ENCODE results near the gene C1RL. TPM values are rescaled to one million over a fixed set of nuclear protein-coding genes. Genes with fewer than 3 reads are reported as not detected.
A peak's percentile ranks its signal among the peaks of the same experiment; 100 is the strongest.

C1RL gene
- total and polyA plus RNA-seq, 2 of the 4 experiments (the other 2 are of a cell fraction): 9.1 to 12.3 TPM

- 0 out of 2 replicates have a peak overlapping the region, but pooled peaks have one; percentile 6 for H3K9ac ChIP-seq (ENCODE audit: low read depth, low read length)
- H2BK120ac ChIP-seq (ENCODE audit: low read depth, low read length): no peak overlapping the region
- no peak overlapping the region for H2BK20ac ChIP-seq (ENCODE audit: low read depth, low read length)
- H3K4me3 ChIP-seq (ENCODE audit: insufficient read depth, low read depth, low read length): no peak overlapping the region
- H2AFZ ChIP-seq (replicated peaks; ENCODE audit: low read length, poor library complexity): no peak overlapping the region
- in situ Hi-C loops (cut with MboI; ENCODE audit: low sequenced_read_pairs) (loop anchor here (5.0 to 10.0 kb wide), 2 partner anchors 50 to 167 kb away; partner anchors contain the start of genes C12orf57, C1S and RNU7-1), intact Hi-C loops (cut with micrococcal nuclease) (loop anchor here (5.0 kb wide), 1 partner anchor 240 kb away; the partner anchor contains the start of gene SPSB2), dilution Hi-C loops (cut with HindIII; ENCODE audit: low sequenced_read_pairs, unreplicated experiment) (no loop called here)
- no peak overlapping the region for H2BK15ac ChIP-seq (ENCODE audit: low read depth, low read length)
- peaks cover 24% of the 10 kb centered on the region for H3K36me3 ChIP-seq (ENCODE audit: control insufficient read depth, insufficient read depth, low read length)
- ChIA-PET POLR2A (ENCODE audit: unreplicated experiment) (no interaction called here), CTCF (interaction anchor here (1.8 to 2.0 kb wide), 3 partner anchors 52 to 187 kb away, joined by 4 to 8 read pairs (median 5); partner anchors contain the start of gene C1S)
- H3K4me1 ChIP-seq (ENCODE audit: control insufficient read depth, insufficient read depth, low read length): peaks cover 5% of the 10 kb centered on the region; the same call in 1 of the 2 replicates
- H3K79me1 ChIP-seq (ENCODE audit: low read depth in 1 of 2, low read length in 2 of 2): peaks cover 19 to 43% of the 10 kb centered on the region in 2 experiments; a peak in 3 of 4 replicates
- H3K27ac ChIP-seq (ENCODE audit: insufficient read depth, low read length): no peak overlapping the region
- no TSS peak for BruUV-seq (replicated peaks)
- WGBS, 2 experiments (ENCODE audit: extremely low coverage in 2 of 2, insufficient read length in 1 of 2): no CpG with 5 or more reads among the region's 4 CpGs
- H3K27me3 ChIP-seq (ENCODE audit: control insufficient read depth, insufficient read depth, low read length): no peaks in the 10 kb centered on the region
- no peak overlapping the region for H4K8ac ChIP-seq (ENCODE audit: low read depth in 2 of 2, low read length in 2 of 2)
- H4K91ac ChIP-seq (ENCODE audit: insufficient read depth, low read depth, low read length): no peak overlapping the region
- no peak overlapping the region for H4K5ac ChIP-seq (ENCODE audit: low read depth, low read length)
- H4K20me1 ChIP-seq (ENCODE audit: insufficient read depth, low read length): no peaks in the 10 kb centered on the region
- H2AK9ac ChIP-seq (replicated peaks; ENCODE audit: low read depth, low read length, poor library complexity): no peak overlapping the region
- TF ChIP-seq SMC3 (IDR thresholded peaks at IDR 0.05; ENCODE audit: low read depth, low read length) (no peak), CTCF (conservative IDR thresholded peaks at IDR 0.05; ENCODE audit: low read depth, low read length) (no peak)
- no peak overlapping the region for H3K23ac ChIP-seq (ENCODE audit: low read depth, low read length)
- no peak overlapping the region for H2AK5ac ChIP-seq (ENCODE audit: low read depth, low read length)
- DNase-seq (no peak), ATAC-seq (ENCODE audit: low read depth) (no peak)
- no peak overlapping the region for H3K56ac ChIP-seq (ENCODE audit: extremely low read depth, insufficient read depth, low read length)
- H3K9me1 ChIP-seq (ENCODE audit: insufficient read depth, low read length): no peaks in the 10 kb centered on the region
- no peaks in the 10 kb centered on the region for H3K9me3 ChIP-seq (ENCODE audit: control insufficient read depth, insufficient read depth, low read length)
- no peak overlapping the region for H2BK5ac ChIP-seq (ENCODE audit: low read depth, low read length, poor library complexity, severe bottlenecking)
- H3K4ac ChIP-seq (ENCODE audit: low read depth, low read length): no peak overlapping the region
- H3K4me2 ChIP-seq (ENCODE audit: low read depth, low read length): no peak overlapping the region
- H3K18ac ChIP-seq (ENCODE audit: low read depth, low read length): no peak overlapping the region
- no peak overlapping the region for H3K14ac ChIP-seq (replicated peaks; ENCODE audit: low read depth, low read length)
Measured at GRCh38 chr12:7112041-7112440, 3.0 kb upstream of the C1RL start.

All from IMR-90 (cell line).